HL-60/S4 treated with retinoic acid at 250 ng/mL for 4 days and 3 days (cell line): ENCODE measurements around the gene CD300LG.
"Not testable (repeated sequence)": the region's sequence is repeated elsewhere in the genome, so short reads cannot be mapped to it uniquely, and the experiment has no call there.

Source experiments
- in situ Hi-C: fragments of 300-500 bp; cut with MboI; formaldehyde crosslinking; loops from 2 replicates; pipeline ENCODE4 v1.7.0; 2022; ENCODE audit warnings: low sequenced_read_pairs

Gene CD300LG

DNA sequence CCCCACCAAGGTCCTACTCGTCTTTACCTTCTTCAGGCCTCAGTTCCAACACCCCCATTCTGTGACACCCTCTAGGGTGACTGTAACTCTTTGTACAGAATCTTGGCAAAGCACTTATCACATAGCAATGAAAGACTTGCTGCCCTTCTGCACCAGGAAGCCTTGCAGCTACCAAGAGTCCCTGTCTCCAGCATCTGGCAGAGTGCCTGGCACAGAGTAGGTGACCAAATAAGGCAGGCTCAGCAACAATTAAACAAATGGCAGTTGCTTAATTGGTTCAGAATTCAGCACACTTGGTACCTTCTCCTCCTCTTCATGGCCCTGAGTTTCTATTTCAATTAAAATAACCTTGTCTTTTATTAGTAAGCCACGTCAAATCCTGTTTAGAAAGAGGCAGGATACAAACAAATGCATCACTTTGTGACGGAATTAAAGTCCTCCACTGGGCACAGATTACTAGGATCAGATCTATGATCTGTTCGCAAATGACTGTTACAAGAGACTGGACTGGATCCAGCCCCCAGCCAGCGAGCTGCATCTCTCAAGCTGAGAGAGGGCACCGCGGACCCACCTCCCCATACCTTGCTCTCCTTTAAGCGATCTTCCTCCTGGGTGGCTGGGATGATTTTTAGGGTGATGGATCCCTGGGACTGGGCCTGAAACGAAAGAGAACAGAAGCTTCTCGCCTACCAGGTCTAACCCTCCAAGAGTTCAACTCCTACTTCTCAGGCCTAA, 23.5 kb upstream of the CD300LG start:
- in situ Hi-C loops: no loop called here

DNA sequence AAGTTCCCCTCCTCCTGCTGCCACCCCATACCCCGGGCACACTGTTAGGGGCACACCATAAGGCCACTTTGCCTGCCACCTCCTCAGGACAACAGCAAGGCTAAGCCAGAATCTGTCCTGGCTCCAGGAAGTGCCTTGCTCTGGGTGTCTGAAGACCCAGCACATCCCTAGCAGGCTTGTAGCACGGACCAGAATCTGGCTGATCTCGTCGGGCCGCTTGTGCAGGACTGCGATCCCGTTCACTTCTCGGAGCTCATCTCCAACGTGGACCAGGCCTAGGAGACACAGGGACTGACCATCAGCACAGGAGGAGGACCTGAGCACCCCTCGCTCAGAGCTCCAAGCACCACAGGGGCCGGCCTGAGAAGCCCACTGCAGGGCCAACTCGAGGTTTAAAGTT, 21.4 kb upstream of the CD300LG start:
- in situ Hi-C loops: no loop called here

DNA sequence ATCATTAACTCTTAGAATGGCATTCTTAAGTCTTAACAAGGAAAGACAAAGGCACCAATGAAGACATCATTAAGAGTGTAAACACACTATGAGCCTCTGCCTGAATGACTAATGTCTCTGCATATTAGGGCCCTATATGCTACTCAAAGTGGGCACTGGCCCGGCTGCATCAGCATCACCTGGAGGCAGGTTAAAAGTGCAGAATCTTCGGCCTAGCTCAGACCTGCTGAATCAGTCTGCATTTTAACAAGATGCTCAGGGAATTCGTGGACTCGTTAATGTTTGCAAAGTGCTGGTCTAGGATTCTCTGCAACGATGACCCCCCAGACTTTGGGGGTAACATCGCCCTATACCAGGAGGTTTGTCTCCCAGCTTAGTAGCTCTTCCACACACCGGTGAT, 20.8 kb upstream of the CD300LG start:
- in situ Hi-C loops: no loop called here

DNA sequence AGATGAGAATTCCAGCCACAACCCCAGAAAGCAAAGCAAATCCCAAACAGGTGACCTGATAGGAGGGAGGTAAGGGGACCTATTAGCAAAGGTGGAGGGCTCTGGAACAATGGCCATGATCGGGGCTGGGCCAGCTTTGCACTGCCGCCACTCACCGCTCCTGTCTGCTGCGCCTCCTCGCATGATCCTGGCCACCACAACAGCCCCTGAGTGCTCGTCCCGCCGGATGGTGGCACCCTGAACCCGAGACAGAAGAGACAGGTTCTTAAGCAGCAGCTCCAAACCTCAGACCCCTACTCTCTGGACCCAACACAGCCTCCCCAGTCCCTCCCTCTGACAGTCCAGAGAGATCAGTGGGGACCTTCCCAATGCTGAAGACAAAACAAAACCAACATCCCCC, 19.4 kb upstream of the CD300LG start:
- in situ Hi-C loops: no loop called here

DNA sequence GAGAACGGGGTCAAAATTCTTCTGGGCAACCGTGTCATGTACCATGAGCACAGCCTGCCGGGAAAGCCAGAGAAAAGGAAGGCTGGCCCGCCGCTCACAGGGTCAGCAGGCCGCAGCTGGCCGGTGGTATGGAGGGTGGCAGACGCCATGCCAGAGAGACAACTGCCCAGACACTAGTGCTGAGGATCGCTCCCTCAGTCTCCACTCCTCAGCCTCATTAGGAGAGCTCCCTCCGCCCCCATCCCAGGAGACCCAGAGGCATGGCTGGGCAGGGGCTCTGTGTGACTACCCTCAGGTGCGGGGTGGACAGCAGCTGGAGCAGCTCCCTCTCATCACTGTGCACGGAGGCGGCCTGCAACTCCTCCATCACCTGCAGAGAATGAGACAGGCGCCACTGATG, 17.2 kb upstream of the CD300LG start:
- in situ Hi-C loops: no loop called here

DNA sequence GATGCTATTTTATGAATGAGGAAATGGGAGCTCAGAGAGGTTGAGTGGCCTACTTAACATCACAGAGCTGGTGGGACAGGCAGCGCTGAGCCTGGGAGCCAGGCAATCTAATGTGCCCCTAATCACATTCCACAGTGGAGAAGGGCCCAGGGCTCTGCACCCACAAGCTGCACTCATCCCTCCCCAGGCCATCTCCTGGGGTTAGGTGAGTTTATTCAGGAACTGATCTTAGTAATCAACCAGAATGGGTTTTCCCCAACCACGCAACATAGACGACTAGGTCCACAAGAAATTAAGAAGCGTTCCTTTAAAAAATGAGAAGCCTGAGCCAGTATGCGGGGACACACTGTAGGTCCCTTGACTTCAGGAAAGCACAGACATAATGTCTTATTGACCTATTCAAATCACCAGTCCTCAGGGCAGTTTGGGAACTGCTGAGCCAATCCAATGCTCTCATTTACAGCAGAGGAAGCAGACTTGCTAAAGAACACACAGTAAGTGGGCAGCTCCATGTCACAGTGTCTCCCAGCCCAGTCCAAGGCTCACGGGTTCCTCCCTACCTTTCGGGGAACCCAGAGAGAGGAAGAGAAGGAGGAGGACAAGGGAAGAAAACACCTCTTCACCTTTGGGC, 16.4 kb upstream of the CD300LG start:
- in situ Hi-C loops: no loop called here

DNA sequence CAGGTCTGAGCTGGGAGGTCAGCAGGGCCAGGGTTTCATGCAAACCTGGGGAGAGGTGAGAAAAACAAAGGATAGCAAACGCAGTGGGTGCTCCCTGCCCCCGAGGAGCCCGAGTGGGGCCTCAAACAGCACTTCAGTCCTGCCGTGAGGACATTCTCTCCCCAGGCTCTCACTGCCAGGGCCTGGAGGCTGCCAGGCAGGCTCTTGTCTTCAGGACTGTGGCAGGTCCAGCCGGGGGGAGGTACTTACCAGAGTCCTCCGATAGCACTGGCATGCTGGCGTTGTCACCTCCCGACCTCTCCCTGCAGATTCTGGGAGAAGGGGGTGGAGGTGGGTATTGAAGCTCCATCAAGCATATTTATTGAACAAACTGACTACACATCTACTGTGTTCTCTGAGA, 15.3 kb upstream of the CD300LG start:
- in situ Hi-C loops: no loop called here

DNA sequence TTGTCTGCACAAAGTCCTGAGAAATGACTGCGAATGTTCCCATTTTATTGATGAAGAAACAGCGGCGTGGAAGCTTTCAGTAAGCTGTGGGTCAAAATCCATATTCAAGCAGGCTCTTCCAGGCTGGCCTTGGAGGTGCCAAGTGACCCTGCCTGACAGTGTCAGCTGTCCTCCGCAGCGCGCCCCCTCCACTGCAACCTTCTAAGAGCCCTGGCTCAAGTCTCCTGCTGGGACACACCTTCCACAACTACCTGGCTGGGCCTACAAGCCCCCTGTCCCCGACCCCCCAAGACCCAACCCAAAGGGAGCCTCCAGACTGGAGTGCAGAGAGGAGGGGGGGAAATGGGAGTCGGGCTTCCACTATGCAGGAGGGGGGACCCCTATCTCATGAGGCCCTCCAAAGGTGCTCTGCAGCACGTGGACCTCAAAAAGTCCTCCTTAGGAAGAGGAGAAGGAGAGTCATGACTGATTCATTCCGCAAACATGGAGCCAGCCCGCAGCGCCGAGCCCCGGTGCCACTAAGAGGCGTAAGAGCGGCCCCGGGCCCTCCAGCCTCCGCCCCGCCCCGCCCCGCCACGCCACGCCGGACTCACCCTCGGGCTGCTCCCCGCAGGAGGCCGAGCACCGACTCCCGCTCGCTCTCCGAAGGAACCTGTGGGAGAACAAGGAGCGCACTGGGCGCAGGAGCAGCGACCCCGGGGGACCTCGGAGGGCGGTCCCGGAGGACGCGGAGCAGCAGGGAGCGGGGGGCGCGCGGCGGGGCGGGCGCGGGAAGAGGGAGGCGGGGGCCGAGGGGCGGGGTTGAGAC, 14.6 kb upstream of the CD300LG start:
- in situ Hi-C loops: no loop called here

DNA sequence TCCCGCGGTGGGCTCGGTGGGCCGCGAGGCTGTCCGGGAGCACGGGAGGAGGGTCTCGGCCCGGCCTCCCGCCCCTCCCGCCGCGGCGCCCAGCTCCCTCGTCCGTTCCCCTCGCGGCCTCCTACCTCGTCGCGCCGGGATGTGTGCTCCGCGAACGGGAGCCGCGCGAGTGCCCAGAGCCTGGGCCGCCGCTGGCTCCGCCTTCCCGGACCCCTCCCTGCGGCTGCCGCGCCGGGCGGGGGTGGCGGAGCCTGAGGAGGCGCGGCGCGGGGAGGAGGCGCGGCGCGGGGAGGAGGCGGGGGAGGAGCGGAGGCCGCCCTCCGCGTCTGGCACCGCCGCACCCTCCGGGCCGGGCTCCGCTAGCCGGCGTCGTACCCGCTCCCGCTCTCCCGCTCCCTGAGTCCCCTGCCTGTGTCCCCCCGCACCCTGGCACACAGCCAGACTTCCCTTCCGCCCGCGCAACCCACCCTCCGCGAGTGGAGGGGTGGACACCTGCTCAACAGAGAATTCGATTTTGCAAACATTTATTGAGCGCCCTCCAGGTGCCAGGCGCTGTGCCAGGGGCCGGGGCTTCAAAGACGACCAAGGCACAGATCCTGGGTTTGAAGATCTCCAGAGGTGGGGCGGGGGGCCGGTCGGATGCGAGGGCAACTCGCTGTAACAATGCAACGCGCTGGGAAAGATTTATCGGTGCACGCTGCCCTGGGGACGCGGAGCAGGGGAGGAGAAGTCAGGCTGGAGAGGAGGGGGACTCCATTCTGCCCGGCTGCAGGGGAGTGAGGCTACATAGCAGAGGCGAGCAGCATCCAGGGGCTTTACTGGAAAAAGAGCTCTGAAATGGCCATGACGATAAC, 13.8 kb upstream of the CD300LG start, which contains the start of gene MPP3:
Gene MPP3 (minus strand): TSS at position 171 of the 854 bp plus-strand sequence. CDS start 1,240 bp downstream, outside the sequence.
- in situ Hi-C loops: no loop called here

DNA sequence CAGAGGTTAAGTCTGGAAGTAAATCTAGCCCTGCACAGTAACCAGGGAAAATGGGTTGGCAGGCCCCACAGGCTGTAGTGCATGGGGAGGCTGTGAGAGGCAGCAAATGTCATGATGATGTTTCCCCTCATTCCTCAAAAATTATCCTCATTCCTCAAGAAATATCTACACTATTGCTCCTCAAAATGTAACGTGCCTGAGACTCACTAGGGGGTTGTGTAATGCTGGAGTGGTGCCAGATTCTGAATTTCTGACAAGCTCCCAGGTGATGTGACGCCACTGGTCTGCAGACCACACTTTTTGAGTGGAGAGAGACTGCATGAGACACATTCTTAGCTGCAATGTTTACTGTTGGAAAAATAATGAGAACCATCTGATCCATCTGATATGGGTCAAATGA, 12.9 kb upstream of the CD300LG start:
- in situ Hi-C loops: no loop called here

DNA sequence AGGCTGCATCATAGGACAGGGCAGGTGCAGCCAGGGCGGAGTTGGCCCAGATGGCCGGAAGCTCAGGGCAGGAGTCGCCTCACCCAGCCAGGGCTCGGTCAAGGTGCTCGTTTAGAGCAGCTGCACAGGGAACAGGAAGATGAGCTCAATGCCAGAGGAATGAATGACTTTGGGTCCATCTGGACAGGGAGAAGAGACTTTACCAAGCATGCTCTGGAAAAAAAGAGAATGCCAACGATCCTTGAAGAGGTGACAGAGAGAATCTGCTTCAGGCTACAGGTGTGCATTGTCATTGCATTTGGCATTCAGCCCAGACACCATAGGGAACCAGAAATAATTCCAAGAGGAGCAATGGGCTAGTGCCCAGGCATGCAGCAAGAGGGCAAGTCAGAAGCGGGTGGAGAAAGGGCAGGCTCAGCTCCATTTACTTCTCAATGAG, 7.3 kb upstream of the CD300LG start:
- in situ Hi-C loops: no loop called here

DNA sequence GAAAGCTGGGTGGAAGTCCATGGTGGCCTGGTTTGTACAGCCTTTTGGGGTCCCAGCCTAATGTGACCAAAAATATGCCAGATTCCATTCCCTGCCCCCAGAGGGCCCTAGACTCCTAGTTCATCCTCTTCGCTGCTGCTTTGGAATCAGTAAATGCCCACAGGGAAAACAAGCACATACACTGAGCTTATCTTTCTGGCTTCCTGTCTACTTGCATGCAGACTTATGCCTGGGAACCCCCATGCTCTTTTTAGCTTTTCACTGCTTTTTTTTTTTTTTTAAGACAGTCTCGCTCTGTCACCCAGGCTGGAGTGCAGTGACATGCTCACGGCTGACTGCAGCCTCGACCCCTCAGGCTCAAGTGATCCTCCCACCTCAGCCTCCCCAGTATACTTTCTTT, 6.2 kb upstream of the CD300LG start:
- in situ Hi-C loops: no loop called here

DNA sequence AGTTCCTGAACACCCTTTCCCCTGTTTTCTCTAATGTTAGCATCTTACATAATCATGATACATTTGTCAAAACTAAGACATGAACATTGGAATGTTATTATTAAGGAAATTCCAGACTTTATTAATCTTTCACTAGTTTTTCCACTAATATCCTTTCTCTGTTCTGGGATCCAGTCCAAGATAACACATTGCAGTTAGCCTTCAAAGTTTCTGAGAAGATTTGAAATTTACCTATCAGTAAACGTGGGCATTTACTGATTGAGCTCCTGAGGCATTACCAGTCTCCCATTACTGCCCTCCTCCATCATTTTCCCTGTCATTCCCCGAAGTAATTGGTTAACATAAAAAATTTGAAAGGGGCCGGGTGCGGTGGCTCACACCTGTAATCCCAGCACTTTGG, 5.7 kb upstream of the CD300LG start:
- in situ Hi-C loops: no loop called here

DNA sequence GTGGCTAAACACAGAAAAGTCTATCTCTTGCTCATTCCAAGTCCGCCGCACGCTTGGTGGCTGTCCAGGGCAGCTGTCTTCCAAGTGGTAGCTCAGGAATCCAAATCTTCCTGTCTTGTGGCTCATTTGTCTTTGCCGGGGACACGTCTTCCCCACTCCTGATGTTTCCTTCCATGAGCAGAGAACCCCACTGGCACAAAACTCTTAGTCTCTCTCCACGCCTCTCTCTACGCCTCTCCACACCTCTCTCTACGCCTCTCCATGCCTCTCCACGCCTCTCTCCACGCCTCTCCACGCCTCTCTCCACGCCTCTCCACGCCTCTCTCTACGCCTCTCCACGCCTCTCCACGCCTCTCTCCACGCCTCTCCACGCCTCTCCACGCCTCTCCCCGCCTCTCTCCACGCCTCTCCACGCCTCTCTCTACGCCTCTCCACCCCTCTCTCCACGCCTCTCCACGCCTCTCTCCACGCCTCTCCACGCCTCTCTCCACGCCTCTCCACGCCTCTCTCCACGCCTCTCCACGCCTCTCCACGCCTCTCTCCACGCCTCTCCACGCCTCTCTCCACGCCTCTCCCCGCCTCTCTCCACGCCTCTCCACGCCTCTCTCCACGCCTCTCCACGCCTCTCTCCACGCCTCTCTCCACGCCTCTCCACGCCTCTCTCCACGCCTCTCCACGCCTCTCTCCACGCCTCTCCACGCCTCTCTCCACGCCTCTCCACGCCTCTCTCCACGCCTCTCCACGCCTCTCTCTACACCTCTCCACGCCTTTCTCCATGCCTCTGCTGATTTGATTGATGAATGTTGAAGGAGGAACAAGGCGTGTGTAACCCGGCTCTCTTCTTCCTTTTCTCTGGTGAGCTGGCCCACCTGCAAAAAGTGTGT, 4.6 kb upstream of the CD300LG start:
- in situ Hi-C loops: not testable (repeated sequence)

DNA sequence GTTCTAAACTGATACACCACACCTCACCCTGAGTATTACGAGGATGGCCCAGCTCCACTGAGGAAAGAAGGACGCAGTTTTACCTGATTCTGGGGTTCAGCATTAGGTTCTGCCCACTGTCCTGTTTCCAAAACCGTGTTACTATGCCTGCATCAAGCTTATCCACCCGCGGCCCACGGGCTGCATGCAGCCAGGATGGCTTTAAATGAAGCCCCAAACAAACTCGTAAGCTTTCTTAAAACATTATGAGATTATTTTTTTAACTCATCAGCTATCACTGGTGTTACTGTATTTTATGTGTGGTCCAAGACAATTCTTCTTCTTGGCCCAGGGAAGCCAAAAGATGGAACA, 4.0 kb upstream of the CD300LG start:
- in situ Hi-C loops: no loop called here

DNA sequence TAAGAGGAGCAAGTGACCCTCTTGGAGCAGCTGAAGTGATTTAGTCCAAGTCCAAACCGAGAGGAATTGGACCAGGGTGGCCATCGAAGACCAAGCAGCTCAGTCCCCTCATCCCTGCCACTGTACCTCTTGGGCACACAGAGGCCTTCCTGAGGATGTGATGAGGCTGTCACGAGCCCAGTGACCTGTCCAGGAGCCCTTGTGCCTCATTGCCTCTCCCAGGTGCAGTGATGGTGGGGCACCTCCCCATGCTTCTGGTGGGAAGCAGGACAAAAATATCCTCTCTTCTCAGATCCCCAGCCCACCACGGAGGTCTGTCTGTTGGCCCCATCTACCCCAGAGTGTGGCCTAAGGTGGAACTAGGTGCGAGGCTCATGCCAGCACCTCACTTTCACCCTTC, 2.7 kb upstream of the CD300LG start:
- in situ Hi-C loops: no loop called here

DNA sequence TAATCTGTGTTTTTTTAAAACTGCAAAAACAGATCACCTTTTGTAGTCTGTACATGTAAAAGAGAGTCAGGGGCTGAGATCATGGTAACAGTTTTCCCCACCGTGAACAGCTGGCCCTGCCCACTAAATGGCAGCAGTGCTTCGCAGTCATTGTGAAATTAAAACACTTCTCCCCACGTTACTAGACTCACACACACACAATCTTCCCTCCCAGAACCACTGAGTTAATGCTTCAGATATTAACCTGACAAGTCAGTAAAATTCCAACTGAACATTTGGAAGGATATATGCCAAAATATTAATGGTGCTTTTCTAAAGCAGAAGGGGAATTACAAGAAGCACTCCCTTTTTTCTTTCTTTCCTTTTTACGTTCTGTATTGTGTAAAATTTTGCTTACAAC, 1.2 kb upstream of the CD300LG start:
- in situ Hi-C loops: no loop called here

DNA sequence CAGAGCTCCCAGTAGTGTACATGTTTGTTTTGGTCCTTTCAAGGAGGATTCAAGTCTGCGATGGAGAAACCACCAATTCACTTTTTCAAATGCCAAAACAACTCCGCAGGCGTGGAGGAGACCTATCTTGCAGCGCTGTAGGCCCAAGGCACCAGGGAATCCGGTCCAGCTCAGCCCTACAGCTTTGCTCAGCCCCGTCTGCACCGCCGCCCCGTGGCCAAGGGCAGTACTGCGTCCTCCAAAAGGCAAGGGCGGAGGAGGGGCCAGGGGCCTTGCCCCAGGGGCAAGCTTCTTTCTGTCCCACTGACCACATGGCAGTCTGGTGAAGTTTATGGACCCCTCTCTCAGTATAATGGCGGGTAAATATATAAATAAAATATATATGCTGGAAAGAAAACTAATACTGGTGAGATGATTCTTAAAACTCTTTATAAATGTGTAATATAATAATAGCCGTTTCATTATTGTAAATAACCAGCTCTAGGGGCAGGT, 709 bp upstream of the CD300LG start:
- in situ Hi-C loops: no loop called here

DNA sequence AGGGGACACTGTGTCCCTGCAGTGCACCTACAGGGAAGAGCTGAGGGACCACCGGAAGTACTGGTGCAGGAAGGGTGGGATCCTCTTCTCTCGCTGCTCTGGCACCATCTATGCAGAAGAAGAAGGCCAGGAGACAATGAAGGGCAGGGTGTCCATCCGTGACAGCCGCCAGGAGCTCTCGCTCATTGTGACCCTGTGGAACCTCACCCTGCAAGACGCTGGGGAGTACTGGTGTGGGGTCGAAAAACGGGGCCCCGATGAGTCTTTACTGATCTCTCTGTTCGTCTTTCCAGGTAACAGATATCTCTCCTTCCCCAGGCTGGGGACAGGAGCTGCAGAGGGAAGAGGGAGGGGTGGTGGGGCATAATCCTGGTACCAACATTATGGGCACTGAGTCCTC, 1.6 kb downstream of the CD300LG start:
- in situ Hi-C loops: no loop called here

DNA sequence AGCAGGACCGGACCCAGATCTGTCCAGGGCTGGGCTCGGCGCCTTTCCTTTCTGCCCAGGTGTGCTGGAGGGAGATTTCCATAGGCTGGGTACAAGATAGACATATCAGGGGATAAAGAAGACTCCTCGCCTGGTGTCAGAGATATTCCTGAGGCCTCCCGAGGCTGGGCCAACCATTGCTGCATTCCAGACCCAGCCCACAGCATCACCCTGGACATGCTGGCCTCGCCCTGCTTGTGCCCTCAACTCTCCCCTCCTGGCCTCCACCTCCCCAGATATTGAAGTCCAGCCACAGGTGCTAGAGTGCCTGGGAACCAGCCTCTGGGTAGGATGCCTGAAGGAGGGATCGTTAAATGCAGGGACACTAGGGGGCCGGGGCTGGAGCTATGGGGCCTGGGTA, 2.1 kb downstream of the CD300LG start:
- in situ Hi-C loops: no loop called here
